Smooth muscle cell of the brain vasculature (primary cell): ENCODE results near the gene NECTIN3.

Source experiments
- DNase-seq: peaks from one replicate; pipeline ENCODE4 v3.0.0-alpha.2; 2012; ENCODE audit warnings: low read depth, low spot score

The NECTIN3 gene

GRCh38 chr3:111210003-111210711 lies 138.5 kb downstream of the NECTIN3 start:
- DNase-seq = no peak

GRCh38 chr3:111210866-111211564 lies 139.4 kb downstream of the NECTIN3 start:
- peak; percentile 35 for DNase-seq

- no peak for DNase-seq
Measured at GRCh38 chr3:111212511-111212910, 140.9 kb downstream of the NECTIN3 start.

- DNase-seq = no peak
Measured at GRCh38 chr3:111215481-111215880, 143.9 kb downstream of the NECTIN3 start.

- no peak for DNase-seq
Measured at GRCh38 chr3:111218615-111219014, 147.0 kb downstream of the NECTIN3 start.

DNA sequence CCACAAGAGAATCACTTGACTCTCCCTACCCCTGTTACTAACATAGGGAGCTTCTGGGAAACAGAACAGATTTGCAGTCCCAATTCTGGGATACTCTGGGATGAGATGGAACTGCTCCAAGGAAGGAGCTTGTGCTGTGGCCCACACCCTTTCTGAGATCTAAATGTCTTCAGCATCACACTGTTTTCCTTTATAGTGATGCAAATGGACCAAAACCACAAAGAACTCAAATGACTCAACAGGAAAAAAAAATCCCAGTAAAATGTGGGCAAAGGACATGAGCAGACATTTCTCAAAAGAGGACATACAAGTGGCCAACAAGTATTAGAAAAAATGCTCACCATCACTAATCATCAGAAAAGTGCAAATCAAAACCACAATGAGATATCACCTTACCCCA lies 155.6 kb downstream of the NECTIN3 start:
- DNase-seq = no peak

DNA sequence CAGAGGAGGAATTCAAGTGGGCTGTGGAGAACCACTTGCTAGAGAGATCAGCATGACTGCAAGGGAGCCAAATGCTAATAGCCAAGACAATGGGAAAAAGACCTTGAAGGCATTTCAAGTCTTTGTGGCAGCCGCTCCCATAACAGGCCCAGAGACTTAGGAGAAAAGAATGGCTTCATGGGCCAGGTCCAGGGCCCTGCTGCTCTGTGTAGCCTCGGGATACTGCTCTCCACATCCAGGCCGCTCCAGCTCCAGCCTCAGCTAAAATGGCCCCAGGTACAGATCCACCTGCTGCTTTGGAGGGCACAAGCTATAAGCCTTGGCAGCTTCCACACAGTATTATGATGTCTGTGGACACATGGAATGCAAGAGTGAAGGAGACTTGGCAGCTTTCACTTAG lies 157.7 kb downstream of the NECTIN3 start:
- no peak for DNase-seq

DNA sequence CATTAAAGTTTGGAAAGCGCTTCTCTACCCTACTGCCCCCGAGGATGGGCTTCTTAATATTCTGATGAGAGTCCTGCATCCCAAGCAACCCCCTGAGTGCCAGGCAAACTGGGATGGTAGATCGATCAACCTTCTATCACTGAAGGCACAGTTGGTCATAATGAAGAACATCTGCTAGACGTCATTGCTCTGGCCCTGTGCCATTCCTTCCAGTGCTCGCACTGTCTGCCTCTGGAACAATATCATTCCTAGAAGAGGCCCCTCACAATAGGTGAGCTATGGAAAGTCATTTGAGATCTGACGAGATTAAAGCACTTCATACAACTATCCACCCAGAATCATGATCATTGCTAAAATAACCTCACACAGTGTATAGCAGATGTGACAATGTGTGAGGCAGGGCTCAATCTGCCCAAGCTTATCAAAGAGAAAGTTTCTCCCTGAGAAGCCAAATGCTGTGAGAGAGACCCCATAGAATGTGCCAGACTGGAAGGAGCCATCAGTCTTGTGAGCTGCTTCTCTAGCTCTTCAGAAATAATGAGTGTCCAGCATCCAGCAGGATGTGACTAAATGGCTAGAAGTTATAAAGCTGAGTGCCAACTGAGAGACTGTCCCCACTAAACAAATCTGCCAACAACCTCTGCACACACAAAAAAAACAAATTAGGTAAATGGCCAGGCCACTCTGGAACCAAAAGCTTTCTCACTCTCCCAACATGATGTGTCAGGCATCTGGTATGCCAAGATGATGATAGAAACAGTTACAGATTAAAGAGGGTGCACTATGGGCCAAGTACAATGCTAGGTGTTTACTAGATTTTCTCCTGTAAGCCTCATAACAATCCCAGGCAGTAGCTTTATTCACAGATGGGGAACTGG lies 165.5 kb downstream of the NECTIN3 start:
- no peak for DNase-seq

GRCh38 chr3:111237946-111238345 lies 166.3 kb downstream of the NECTIN3 start:
- DNase-seq = no peak

- DNase-seq = no peak
Measured at GRCh38 chr3:111238885-111239284, 167.3 kb downstream of the NECTIN3 start.

GRCh38 chr3:111241960-111242359 lies 170.3 kb downstream of the NECTIN3 start:
- no peak for DNase-seq
